Activated CD4-positive, alpha-beta T cell treated with anti-CD3 and anti-CD28 coated beads for 24 hours (primary cell): ENCODE data around the gene INAVA.
A peak's percentile ranks its signal among the peaks of the same experiment; 100 is the strongest.
"Not testable (repeated sequence)": the region's sequence is repeated elsewhere in the genome, so short reads cannot be mapped to it uniquely, and the experiment has no call there.

ENCODE experiments used
- DNase-seq, 2 donors: peaks; one replicate each; pipeline ENCODE4 v3.0.0-alpha.2; 2020; ENCODE audit warnings: low read depth in 2 of 2

INAVA gene

DNA sequence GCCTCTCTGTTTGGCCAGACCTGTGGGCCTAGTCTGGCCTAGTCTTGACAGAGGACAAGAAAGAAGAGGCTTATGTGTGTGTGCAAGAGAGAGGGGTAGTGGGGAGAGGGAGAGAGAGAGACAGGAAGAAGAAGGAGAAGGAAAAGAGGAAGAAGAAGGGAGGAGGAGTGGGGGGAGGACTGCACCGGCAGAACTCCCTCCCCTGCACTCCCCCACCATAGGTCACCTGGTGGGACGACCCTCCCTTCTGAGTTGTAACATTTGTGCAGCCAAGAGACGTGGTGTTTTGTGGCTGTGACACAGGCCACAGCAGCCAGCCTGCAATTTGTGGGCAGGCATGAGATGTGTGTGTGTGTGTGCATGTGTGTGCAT lies 4.3 kb downstream of the INAVA start:
- DNase-seq, result no peak

DNA sequence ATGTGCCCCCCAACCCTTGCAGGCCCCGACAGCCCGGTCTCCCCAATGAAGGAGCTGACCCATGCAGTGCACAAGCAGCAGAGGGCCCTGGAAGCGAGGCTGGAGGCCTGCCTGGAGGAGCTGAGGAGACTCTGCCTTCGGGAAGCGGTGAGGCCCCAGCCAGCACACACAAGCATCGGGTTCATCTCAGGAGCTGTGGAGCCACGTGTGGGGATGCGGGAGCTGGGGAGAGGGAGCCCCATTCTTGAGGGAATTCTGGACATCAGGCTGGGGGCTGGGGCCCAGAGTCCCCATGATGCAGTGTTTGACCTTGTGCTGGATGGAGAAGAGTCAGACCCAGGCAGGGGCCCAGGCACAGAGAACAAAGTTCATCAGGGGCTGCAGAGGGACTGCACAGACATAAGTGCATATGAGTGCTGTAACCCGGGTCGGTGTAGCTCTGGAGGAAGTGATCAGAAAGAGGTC lies 4.8 kb downstream of the INAVA start:
- no peak for DNase-seq

DNA sequence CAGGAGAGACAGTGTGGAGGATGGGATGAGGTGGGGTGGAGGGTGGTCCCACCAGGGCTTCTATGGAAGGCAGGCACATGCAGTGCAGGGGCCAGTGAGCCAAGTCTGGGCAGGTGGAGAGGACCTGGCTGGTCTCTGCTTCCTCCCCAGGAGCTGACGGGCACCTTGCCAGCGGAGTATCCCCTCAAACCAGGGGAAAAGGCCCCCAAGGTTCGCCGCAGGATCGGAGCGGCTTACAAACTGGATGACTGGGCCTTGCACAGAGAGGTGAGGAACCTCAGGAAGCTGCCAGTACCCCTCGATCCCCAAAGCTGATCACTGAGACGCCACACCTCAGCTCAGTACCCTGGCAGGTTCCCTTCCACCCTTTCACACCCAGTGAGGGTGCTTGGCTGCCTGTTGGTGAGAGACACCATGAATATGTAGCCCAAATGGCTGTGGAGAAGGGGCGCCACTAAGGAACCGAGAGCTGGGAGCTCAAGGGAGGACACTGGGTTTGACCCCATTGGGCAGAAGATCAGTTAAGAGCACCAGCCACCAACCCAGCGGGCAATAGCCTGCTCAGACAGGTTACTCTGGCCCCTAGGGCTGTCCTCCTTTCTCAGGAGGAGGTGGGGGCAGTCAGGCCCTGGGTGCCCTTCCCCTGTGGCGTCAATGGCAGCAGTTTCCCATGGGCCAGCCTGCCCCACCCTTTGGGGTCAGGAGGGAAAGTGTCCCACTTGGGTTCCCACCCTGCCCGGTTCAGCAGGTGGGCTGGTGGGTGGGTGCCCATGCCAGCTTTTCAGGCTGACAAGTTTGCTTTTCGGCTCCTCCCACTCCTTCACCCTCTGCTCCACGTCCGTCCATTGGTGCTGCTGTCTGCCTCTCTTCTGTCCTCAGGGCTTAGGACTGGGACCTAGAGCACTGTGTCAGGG lies 5.5 kb downstream of the INAVA start:
- DNase-seq, result no peak

- DNase-seq, result no peak
Observed at GRCh38 chr1:200900877-200901276, 6.2 kb downstream of the INAVA start.

DNA sequence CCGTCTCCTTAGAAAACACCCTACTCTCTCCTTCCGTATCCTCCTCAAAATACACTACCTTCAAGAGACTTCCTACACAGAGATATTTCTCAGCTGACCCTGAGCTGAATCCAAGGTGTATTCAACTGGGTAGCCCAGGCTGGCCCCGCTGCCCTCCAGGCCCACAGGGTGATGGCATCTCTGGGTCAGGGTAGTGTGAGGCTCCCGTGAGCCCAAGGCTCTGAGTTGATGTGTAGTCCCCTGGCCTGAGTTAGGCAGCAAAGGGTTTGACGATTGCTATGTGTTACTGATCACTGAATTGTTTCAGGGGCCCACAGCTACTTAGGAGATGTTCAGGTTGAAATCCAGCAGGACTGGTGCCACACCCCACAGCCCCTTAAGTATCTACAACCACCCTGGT lies 6.7 kb downstream of the INAVA start:
- DNase-seq, result no peak

DNA sequence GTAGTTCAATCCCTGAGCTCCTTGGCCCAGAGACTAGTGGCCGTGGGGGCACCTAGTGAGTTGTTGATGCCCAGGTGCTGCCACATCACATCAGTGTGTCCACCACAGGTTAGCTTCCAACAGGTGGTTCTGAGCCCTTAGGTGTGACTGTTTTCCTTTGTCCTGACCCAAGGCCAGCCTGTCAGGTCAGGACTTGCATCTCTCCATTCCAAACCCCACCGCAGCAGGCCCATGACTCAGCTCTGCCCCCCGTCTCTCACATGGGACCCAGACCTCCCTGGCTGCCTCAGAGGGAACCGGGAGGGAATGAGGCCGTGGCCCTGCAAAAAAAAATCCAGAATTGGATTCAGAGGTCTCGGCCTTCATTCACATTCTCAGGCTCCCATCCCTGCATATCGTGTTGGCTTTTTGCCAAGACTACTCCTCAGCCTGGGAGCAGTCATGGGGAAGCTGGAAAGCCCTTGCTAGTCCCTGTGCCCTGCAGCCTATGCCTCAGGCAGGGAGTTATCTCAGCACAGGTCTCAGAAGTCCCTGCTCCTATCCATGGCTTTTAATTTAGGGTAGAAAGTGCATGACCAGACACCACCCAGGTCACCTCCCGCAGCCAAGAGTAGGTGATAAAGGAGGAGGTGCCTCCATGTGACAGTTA lies 7.2 kb downstream of the INAVA start:
- DNase-seq, result no peak

DNA sequence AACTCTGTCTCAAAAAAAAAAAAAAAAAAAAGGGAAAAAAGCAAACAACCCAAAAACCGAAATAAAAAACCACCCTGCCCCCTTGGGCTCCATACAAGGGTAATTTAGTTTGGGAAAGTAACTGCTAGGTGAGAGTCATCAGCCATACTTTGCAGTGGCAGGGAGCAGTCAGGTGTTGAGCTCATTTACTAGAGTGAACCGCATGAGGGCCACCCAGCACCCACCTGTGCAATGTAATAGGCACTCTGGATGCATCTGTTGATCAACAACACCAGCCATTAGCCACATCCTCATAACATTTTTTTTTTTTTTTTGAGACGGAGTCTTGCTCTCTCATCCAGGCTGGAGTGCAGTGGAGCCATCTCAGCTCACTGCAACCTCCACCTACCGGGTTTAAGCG lies 9.1 kb downstream of the INAVA start:
- no peak for DNase-seq

GRCh38 chr1:200904772-200905171 lies 10.1 kb downstream of the INAVA start:
- no peak for DNase-seq

GRCh38 chr1:200905411-200906052 lies 10.8 kb downstream of the INAVA start:
- peak in 1 of 2 donors; percentile 45 for DNase-seq

DNA sequence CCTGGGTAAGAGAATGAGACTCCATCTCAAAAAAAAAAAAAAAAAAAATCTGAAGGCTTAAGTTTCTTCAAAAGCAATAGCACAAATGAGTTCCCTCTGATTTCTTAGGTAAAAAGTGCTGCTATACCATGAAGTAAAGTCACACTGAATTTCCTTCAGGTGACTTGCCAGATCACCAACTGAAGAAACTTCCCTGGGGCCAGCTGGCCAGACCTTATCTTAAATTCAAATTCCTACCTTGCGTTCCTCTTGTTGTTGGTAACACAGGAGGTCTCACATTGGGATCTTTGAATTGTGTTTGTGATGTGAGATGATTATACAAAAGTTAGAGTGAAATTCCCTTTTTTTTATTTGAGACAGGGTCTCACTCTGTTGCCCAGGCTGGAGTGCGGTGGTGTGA lies 11.8 kb downstream of the INAVA start:
- DNase-seq, result no peak

- DNase-seq, result no peak
Observed at GRCh38 chr1:200907611-200908097, 13.0 kb downstream of the INAVA start.

GRCh38 chr1:200908191-200908868 lies 13.6 kb downstream of the INAVA start:
- DNase-seq, result no peak

DNA sequence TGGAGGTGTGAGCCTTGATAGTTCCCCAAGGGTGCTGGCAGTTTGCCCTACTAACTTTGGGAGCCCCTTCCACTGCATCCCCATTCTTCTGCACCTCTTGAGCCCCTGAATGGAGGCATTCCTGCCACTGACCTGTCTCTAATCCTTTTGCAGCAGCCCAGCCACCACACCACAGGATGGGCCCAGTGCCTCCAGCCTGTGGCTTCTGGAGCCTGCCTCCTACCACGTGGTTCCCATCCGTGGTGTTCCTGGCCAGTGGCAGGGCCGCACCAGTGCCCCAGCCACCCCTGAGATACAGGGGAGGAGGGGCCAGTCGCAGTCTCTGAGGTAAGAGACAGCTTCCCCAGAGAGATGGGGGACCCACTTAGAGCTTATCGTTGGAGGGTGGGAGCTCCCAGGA lies 14.4 kb downstream of the INAVA start:
- no peak for DNase-seq

GRCh38 chr1:200909757-200910239 lies 15.1 kb downstream of the INAVA start:
- no peak for DNase-seq

DNA sequence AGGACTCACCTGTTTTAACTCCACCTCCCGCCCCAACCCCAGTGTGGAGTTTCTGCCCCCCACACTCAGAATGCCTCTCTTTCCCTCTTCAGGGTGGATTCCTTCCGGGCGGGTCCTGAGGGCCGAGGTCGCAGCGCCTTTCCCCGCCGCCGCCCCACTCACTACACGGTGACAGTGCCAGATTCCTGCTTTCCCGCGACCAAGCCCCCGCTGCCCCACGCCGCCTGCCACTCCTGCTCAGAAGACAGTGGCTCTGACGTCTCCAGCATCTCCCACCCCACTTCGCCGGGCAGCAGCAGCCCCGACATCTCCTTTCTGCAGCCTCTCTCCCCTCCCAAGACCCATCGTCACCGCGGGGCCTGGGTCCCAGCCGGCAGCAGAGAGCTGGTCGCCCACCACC lies 16.7 kb downstream of the INAVA start:
- no peak for DNase-seq

GRCh38 chr1:200911936-200912335 lies 17.2 kb downstream of the INAVA start:
- DNase-seq, result not testable (repeated sequence)

DNA sequence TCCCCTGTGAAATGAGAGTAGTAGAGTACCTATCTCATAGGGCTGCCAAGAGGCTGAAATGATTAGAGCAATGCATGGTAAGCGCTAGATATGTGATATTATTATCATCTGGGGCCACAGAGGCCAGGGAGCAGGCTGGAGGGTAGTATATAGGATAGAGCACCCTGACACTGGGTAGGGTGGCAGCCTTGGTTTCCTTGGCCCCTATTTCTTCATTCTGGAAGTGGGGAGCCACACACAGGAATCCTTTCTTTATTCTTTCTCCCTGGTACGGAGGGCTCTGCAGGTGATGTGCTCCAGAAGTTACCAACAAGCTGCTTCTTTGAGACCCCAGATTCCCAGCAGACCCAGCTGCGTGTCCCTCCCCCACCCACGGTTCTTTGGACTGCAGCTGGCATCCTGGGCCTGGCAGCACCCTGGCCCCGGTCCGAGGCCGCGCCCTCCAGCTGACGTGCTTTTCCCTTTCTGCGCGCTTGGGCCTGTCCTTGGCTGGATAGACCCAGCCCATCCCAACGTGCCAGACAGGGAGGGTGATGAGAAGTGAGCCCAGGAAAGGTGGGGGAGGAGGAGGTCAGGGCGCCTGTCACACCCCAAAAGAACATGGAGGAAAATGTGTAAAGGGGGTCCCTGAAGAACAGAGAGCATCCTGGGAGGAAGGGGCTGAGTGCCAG lies 18.2 kb downstream of the INAVA start:
- DNase-seq, result no peak

GRCh38 chr1:200916152-200916551 lies 21.5 kb downstream of the INAVA start:
- DNase-seq, result no peak

DNA sequence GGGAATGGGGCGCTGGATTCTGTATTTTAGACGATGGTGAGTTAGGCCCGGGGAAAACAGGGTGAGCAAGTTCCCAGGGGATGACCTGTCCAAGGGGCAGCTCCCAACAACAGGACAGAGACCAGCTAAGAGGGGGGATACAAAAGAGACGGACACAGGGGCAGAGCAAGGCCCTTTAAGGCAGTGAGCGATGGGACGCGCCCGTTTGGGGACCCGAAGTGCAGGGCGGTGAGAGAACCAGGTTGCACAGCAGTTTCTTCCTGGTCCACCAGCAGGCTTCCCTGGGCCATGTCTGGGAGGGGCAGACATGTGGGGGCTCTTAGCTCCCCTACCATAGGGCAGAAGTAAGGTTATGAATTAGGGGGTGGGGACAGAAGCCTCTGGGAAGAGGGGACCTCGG lies 22.0 kb downstream of the INAVA start:
- no peak for DNase-seq

- no peak for DNase-seq
Observed at GRCh38 chr1:200917291-200917817, 22.7 kb downstream of the INAVA start.

DNA sequence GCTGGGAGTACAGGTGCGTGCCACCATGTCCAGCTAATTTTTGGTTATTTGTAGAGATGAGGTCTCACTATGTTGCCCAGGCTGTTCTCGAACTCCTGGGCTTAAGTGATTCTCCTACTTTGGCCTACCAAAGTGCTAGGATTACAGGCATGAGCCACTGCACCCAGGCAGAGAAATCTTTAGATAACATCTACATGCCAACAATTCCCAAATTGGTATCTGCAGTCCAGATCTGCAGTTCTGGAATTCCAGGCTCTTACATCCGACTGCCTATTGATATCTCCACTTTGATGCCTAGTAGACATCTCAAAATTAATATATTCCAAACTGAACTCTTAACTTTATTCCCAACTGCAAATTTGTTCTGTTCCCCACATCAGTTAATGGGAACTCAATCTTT lies 23.3 kb downstream of the INAVA start:
- DNase-seq, result no peak
